ENCODE measurements around the gene GLCCI1.
"Not testable (repeated sequence)": the region's sequence is repeated elsewhere in the genome, so short reads cannot be mapped to it uniquely, and the experiment has no call there.

Gene GLCCI1

DNA sequence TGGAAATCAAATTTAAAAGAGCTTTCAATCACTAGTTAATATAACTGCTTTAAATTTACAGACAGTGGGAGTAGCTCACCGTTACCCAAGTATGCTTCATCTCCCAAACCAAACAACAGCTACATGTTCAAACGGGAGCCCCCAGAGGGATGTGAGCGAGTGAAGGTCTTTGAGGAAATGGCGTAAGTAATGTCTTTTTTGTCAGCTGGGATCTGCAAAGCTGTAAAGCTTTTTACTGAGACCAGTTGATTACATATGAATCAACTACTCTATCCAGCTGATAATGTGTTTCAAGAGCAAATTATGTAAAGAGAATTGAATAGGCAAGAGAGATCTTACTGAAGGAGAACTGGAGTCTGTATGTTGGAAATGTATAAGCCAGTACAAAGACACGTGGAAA, 116.2 kb downstream of the GLCCI1 start:
- DNase-seq (ENCODE audit: low read depth, low spot score): no peak
- no peak overlapping the region for H3K27ac ChIP-seq

- DNase-seq (ENCODE audit: low read depth, low spot score): no peak
- no peak overlapping the region for H3K27ac ChIP-seq
Measured at GRCh38 chr7:8085420-8085819, 116.8 kb downstream of the GLCCI1 start.

DNA sequence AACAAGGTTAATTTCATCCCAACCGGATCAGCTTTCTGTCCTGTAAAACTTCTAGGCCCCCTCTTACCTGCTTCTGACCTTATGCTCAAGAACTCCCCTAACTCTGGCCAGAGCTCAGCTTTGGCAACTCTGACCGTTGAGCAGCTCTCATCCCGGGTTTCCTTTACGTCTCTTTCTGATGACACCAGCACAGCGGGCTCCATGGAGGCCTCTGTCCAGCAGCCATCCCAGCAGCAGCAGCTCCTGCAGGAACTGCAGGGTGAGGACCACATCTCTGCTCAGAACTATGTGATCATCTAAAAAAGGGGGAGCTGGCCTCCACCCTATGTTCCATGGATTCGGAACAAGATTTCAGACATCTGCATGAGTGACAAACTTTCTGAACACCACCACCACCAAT, 117.6 kb downstream of the GLCCI1 start:
- H3K27ac ChIP-seq: no peak overlapping the region
- no peak for DNase-seq (ENCODE audit: low read depth, low spot score)

DNA sequence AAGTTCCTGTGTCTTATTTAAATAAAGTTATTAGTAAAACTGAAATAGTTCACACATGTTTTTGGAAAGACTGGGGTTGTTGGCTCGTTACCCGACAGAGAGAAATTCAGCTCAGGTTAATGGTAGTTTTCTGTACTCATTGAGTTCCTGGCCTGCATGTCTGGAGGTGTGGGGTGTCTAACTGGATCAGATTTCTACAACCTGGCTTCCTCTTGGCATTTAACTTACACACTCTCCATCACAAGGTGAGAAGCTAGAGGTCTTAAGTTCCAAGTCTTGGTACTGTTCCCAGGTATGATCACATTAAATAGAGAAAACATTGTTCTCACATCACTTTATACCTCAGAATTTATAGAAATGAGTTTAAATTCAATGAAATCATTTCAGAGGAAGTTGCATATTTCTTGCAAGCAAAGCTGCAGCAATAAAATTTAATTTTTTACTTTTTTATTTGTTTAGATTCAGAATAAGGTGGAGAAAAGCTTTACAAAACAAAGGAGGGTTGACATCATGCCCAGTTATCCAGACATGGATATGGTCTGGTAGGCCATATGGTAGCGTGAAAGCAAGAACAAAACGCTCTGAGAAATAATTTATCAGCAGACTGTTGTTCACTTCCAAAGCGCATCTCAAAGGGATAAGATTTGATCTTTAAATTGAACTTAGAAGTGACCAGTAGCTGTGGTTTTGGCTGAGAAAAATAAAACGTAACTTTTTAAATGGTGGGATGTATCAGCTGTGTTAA, 120.6 kb downstream of the GLCCI1 start:
- no peak overlapping the region for H3K27ac ChIP-seq
- DNase-seq (ENCODE audit: low read depth, low spot score): no peak

GRCh38 chr7:8092140-8092539, 123.5 kb downstream of the GLCCI1 start:
- no peak overlapping the region for H3K27ac ChIP-seq
- DNase-seq (ENCODE audit: low read depth, low spot score): no peak

- H3K27ac ChIP-seq: no peak overlapping the region
- DNase-seq (ENCODE audit: low read depth, low spot score): no peak
Measured at GRCh38 chr7:8094164-8095140, 125.9 kb downstream of the GLCCI1 start.

GRCh38 chr7:8101292-8101691, 132.7 kb downstream of the GLCCI1 start:
- not testable (repeated sequence) for H3K27ac ChIP-seq; DNase-seq (ENCODE audit: low read depth, low spot score)

DNA sequence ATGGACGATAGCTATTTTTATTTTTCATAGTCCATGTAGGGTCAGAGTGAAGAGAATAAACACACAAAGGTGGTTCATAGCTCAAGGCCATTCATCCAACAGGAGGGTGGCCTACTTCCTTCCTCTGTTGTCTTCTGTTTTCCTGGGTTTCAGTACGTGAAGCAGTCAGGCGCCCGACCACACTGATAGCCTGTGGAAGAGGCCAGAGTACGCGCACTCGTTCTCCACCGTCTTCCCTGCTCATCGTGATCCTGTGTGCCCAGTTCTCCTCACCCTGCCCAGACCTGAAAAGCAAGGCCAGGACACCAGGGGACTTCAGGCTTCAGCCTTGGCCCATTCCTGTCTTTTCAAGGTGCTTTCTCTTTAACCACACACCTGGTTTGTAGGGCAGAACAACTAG, 134.7 kb downstream of the GLCCI1 start:
- DNase-seq (ENCODE audit: low read depth, low spot score): no peak
- no peak overlapping the region for H3K27ac ChIP-seq

- no peak for DNase-seq (ENCODE audit: low read depth, low spot score)
- no peak overlapping the region for H3K27ac ChIP-seq
Measured at GRCh38 chr7:8105449-8106095, 137.0 kb downstream of the GLCCI1 start.

DNA sequence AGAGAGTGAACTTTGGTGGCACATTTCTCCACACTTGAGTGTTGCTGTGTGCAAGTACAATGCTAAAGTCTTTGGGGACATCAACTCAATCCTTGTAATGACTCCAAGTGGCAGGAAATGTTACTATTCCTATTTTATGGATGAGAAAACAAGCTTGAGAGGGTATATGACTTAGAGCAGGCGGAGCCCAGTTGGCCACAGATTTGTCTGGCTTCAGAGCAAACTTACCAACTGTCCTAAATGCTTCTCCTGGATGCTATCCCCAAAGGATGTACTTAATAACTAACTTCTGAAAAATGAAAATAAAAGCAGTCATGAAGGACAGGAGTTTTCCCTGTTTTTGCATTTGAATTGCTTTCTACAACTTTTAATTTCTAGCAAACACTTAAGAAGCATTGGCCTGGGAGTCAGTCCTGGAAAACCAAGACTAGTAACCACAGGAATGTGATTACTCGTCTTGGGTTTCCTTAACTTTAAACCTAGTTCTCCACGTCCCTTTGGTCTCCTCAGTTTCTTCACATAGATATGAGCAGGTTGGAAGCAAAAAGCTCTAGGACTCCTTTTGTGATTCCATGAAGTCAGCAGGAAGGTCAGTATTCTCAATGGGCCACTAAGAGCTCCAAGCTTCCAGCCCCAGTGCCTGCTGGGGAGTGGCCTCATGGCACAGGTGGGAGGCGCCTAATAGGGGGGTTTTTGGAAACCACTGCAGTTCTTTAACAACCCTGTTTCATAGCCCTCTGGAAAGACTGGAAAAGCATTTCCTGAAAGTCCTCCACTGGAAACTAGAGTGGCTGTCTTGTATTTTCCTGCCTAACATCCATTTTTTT, 140.8 kb downstream of the GLCCI1 start:
- H3K27ac ChIP-seq: no peak overlapping the region
- DNase-seq (ENCODE audit: low read depth, low spot score): no peak

DNA sequence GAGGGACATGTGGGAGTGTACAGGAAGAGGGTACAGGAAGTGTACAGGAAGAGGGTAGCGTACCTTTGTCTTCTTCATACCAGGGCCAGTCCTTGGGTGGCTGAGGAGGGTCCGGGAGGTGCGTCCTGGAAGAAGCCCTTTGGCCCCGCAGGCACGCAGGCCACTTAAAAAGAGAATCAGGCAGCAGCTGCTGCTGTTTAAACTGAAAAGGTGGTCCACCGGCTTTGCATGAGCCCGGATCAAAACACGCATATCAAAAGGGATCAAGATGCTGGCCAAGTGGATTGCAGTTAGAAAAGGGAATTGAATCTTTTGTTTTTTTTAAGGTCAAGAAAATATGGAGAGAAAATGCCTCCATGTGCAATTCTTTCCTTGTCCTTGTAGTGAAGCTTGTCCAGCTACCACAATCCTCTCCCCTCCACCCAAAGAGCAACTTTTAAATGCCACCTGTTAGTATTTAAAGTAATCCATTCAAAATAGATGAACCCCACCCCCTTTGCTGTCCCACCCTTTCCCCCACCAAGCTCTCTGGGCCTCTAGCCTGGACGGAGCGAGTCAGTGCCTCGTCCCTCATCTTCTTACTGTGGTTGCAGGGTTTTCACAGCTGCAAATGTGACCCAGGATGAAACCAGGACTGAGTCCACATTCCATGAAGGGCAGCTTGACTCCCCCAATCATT, 142.8 kb downstream of the GLCCI1 start:
- DNase-seq (ENCODE audit: low read depth, low spot score): no peak
- no peak overlapping the region for H3K27ac ChIP-seq

DNA sequence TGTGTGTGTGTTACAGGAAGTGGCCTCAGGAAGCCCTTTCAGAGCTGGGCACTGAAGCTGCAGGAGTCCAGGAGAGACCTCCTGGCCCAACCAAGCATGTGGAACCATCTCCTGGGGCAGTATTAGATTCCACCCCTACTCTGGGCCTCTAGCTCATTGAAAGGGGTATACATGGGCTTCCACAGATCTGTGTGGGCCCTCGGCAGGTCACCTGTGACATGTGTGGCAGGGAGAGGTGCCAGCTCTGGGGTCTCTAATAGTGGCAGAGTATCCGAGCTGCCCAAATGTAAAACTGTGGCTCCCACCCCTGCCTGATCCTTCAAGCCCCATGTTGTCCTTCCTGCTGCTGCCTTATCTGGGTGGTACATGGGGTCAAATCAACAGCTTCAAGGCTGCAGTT, 144.1 kb downstream of the GLCCI1 start:
- no peak for DNase-seq (ENCODE audit: low read depth, low spot score)
- no peak overlapping the region for H3K27ac ChIP-seq

DNA sequence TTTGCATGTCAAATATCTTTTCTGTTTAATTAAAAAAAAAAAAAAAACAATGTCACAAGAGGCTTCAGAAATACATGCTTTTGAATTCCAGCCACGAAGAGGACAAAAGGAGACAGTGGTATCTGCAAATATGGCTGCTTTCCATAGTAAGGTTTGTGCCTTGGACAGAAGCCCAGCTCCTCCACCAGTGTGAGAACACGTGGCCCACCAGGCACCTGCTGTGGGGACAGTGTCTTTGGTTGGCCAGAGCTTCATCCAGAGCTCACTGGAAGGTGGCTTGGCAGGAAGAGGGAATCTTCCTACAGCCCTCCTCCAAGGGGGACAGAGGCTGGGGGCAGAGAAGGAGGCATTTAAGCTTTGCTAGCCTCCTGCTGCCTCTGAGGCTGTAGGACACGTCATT, 144.6 kb downstream of the GLCCI1 start:
- DNase-seq (ENCODE audit: low read depth, low spot score): no peak
- no peak overlapping the region for H3K27ac ChIP-seq

DNA sequence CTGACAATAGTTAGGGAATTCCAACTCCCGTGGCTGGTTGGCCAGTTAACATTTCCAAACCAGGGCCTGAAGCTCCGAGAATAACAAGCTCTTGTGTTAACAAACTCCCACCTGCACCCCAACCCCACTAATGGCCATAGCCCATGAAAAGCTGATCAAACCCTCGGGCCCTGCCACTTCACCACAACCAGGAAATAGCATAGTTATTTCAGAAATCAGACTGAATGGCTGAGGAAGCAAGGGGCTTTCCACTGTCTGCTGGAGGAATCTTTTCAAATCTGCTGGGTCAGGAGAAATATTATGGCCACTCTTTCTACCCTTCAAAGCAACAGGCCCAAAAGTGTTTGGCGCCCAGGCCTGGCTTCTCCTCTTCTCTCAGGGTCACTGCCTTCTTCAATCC, 145.6 kb downstream of the GLCCI1 start:
- no peak overlapping the region for H3K27ac ChIP-seq
- DNase-seq (ENCODE audit: low read depth, low spot score): no peak

GRCh38 chr7:8115547-8116402, 147.2 kb downstream of the GLCCI1 start:
- no peak for DNase-seq (ENCODE audit: low read depth, low spot score)
- H3K27ac ChIP-seq: no peak overlapping the region

DNA sequence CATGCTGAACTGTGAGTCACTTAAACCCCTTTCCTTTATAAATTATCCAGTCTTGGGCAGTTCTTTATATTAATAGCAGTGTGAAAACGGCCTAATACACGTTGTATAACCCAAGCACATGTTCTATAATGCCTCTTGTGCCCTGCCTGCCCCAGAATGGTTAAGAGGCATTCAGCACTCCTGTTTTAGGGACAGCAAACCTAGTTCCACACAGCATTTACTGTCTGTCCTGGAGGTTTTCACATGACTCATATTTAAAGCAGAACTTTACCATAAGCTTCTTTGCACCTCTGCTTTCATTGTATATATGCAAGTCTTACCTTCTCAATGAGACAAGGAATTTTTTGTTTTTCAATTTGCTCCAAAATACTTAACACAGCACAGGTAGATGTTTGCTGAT, 148.6 kb downstream of the GLCCI1 start:
- DNase-seq (ENCODE audit: low read depth, low spot score): no peak
- H3K27ac ChIP-seq: no peak overlapping the region

DNA sequence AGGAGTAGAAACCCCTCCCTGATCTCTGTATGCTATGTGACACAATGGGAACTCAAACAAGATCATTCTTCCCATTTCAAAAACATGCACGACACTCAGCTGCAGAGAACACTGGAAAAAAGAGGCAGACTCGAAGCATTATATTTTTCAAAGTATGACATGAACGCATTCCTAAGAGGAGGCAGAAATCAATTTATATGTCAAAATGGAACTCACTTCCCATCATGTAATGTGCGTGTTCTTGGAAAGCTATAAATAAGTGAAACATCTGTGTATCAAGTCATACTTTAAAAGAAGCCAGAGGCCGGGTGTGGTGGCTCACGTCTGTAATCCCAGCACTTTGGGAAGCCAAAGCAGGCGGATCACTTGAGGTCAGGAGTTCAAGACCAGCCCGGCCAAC, 150.7 kb downstream of the GLCCI1 start:
- no peak overlapping the region for H3K27ac ChIP-seq
- DNase-seq (ENCODE audit: low read depth, low spot score): no peak

DNA sequence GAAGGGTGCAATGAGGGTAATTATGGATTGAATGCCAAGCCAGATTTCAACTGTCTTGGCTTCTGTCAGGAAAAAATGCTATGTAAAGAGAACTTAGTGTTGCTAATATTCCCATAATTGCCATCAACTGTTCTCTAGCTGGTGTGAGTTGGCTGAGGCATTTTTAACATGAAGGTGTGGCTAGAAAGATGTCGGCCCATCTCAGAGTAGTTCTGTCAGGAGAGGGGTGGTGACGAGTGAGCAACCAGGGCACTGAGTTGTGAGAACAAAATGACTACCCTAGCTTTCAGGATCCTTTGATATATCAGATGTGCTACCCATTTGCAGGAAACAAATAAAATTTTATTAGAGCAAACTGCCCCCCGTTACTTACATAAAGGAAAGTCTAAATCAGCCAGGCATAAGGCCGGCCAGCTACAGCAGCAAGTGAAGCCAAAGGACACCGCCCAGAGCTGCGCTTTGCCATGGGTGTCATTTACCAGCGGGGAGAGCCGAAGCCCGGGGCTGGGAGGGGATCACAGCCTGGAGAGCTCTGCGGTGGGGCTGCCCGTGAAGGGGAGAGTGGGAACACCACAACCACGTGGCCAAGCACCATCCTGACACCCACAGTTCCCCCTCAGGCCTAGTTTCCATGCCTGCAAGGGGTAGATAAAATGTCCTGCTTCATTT, 151.9 kb downstream of the GLCCI1 start:
- H3K27ac ChIP-seq: no peak overlapping the region
- no peak for DNase-seq (ENCODE audit: low read depth, low spot score)

All from epithelial cell of prostate (primary cell).